Cardiac septum (tissue), 1 donor: Measurements from ENCODE around the gene ACOX2. TPM values are rescaled to one million over a fixed set of nuclear protein-coding genes. Genes with fewer than 3 reads are reported as not detected.
A peak's percentile ranks its signal among the peaks of the same experiment; 100 is the strongest.

Experiments used
- DNase-seq: peaks from one replicate; pipeline ENCODE4 v3.0.0-alpha.2; 2020; ENCODE audit warnings: low spot score
- intact Hi-C: fragments of 100-400 bp; cut with DNase I; formaldehyde crosslinking; loops from one replicate; pipeline ENCODE4 v1.14.0; 2022
- total RNA-seq: library from RNA; stranded (reverse); fragmentation: NEBNext Ultra II Directional; extraction: Animal tissue kit (Norgen Biotek cat#: 25700); gene quantifications from one replicate; pipeline ENCODE4 v1.2.1, GENCODE V29; 2021
- donor health status: DM: no; HTN: no; CAD: no.

Gene ACOX2
- total RNA-seq, 1 donor from 2014 or later = 31.2 TPM

DNA sequence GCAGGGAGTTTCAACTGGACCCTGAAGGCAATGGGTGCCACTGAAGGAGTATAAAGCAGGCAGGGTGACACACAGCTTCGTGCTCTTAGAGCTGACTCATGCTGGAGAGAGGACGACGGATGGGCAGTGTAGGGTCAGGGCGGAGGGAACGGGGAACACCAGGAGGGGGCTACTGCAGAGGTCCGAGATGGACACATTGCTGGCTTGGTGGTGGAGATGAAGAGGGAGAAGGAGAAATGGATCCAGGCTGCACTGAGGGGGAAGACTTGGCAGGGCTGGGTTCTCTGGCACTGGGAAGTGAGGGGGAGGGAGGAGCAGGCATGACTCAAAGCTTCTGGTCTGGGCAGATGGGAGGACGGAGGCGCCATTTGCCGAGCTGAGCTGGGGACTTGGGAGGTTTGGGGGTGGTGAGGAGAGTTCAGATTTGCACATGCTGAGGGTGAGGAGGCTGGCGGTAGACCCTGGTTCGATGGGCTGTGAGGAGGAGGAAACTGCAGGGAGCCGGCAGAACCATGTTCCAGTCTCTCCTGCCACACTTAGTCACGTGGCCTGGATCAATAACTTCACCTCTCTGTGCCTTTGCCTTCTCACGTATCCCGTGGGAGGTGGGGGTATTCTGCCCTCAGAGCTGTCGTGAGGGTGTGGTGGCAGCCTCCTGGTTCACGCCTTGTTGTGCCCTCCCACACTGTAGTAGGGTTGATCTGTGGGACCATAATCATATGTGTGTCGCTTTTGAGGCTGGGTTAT, 49.7 kb downstream of the ACOX2 start:
- intact Hi-C loops = no loop called here
- DNase-seq = no peak

DNA sequence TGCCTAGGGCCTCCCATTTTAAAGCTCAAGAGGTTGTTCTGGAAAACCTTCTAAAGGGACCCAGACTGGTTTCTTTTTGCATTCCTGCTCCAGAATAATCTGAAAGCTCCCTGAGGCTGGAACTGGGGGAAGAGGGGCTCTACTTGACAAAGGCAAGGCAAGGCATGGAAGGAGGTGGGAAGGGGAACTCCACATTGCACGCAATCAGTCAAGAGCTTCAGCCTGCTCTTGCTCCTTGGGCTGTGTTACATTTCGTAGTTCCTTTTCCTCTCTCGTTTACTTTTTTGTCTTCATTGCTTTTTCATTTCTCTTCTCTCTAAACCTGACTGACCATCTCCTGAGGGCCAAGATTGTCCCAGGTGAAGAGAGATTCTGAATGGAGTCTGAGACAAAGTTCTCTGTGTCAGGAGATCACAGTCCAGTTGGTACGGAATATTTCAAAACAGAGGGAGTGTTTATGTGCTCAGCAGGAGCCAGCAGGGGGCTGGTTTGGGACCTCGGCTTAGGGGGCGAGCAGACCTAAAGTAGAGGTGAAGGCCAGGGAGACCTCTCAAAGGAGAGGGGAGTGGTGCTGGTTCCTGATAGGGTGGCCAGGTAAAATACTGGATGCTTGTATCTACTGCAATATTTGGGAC, 51.1 kb downstream of the ACOX2 start:
- no peak for DNase-seq
- intact Hi-C loops = no loop called here

DNA sequence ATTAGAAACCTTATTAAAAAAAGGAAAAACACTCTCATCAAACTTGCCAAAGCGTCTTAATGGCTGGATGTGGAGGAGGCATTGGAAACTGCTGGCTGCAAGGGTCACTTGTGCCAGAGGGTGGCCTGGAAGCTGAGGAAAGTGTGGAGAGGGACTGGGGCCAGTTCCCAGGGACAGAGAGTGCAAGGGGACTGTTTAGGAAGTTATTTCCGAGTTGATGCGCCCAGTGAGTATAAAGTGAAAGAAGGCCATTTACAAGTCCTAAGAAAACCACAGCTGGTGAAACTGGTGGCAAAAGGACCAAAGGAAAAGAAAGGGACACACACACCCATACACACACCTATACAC, 52.3 kb downstream of the ACOX2 start:
- intact Hi-C loops = no loop called here
- DNase-seq = no peak

DNA sequence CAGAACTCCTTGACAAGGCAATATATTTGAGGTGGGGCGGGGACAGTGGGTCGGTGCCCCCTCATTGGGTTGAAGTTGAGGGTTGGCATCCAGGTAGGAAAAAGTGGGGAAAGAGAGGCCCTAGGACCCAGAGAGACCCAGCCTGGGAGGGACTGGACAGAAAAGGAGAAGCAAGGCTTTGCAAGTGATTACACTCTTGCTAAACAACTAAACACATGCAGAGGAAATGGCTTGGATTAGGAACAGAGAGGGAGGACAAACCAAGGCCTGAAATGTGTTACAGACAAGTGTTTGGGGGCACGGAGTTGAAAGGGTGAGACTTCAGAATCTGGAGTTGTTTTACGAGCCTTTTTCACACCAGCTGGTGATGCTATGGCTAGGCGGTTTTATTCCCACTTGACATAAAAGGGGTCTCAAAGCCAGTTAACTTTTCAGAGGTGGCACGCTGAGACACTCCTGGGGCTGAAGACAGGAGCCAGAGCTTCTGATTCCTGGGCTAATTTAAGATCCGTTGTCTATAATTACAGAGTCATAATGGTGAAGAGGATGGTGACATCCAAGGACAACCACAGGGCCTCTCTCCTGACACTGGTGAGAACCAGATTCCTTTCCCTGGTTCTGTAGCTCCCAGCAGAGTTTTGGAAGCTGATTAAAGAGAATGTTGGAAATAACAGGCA, 52.8 kb downstream of the ACOX2 start:
- DNase-seq = no peak
- intact Hi-C loops = no loop called here

DNA sequence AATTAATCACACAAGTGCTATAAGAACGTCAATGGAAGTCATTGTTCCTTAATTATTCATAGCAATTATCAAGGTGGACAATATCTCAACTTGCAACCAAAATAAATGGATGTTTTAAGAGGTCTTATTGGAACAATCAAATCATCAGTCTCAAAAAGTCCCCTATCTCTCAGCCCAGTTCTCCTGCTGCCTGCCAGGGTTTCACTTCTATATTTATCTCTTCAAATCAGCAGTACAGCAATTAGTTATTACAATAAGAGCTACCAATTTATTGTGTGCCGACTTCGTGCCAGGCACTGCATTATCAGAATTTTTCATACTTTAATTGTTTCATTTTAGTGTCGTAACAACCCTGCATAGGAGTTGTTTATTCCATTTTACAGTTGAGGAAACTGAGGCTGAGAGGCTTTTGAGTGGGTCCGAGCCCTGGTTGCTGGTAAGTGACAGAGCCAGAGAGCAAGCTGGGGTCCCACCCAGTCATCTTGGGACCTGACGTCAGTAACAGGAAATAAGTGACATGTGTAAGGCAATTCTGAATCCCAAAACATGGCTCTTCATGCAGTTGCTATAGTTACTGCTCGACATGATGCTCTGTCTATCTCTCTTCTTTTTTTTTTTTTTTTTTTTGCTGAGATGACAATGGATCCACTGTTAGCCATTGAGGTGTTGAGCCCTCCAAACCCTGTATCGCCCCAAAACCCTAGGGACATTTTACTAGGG, 53.9 kb downstream of the ACOX2 start:
- intact Hi-C loops = no loop called here
- DNase-seq = no peak

DNA sequence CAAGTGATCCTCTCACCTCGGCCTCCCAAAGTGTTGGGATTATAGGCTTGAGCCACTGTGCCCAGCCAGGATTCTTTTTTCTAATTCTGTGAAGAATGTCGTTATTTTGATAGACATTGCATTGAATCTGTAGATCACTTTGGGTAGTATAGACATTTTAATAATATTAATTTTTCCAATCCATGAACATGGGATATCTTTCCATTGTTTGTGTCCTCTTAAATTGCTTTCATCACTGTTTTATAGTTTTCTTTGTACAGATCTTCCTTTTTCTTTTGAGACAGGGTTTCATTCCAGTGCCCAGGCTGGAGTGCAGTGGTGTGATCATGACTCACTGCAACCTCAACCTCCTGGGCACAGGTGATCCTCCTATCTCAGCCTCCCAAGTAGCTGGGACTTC, 56.7 kb downstream of the ACOX2 start:
- intact Hi-C loops = no loop called here
- DNase-seq = no peak

DNA sequence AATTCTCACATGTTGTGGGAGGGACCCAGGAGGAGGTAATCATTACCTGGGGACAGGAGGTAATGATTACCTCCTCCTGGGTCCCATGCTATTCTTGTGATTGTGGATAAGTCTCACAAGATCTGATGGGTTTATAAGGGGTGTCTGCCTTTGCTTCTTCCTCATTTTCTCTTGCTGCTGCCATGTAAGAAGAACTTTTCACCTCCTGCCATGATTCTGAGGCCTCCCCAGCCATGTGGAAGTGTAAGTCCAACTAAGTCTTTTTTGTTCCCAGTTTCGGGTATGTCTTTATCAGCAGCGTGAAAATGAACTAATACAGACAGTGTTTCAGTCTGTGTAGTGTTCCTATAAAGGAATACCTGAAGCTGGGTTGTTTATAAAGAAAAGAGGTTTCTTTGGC, 58.2 kb downstream of the ACOX2 start:
- no peak for DNase-seq

DNA sequence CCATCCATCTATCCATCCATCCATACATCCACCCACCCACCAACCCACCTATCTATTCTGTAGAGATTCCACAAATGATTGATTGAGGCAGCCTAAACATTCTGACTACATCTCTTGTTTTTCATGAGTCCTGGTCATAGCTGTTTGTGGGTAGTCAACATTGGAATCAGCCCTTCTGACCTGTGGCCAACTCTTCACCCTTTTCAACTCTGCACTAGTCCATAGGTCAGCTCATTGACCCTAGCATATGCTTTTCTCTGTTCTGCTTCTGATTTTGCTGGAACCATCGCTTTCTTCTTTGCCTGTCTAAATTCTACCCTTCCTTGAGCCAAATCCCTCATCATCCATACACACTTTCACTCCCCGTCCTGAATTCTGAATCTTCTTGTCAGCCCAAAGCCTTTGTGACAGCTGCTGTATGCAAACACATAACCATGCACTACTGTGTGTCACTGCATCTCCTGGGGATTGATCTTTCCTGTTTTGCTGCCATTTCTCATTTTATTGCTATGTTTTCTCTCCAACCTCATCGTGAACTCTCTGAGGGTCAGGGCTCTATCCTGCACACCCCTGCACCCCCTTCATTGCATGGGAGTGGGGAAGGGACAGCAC, 61.9 kb downstream of the ACOX2 start:
- intact Hi-C loops = no loop called here
- no peak for DNase-seq

More for the DNA sequence above, 58.2 kb downstream of the ACOX2 start:
- intact Hi-C loops = no loop called here

DNA sequence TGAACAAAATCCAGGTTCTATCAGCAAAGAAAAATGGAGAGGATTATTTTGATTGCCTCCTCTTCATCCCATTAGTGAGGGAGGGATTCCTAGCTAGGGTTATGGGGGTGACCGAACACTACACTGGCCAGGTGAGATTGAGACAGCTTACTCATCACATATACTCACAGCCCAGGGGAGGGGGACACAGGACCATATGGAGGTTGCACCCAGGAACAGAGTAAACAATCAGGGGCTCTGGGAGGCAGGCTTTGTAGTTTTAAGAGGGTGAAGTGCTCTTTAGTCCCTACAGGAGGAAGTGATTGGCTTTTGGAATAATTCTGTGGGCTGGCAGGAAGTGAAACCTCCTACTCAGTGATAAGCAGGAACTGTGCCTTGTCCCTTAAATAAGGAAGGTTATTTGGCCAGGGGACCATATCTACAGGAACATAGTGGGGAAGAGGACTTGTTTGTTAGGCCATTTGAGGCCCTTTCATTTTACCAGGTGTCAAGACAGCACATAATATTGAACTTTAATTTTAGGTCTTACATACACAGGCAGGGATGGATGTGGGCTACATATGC, 62.6 kb downstream of the ACOX2 start:
- no peak for DNase-seq
- intact Hi-C loops = no loop called here

DNA sequence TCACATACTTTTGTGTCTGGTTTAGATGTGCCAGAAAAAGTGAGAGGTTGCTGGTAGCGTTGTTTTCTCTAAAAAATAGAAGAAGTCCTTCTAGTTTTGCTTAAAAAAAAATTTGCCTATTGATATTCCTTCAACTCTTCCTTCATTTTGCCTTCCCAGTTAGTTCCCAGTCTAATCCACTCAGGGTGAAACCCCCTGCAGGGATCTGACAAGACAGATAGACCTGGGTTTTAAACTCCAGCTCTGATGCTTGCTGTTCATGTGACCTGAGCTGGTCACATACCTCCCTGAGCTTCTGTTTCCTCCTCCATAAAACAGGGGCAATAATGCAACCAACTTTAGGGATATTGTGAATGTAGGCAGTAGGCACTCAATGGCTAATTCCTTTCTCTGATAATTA, 63.7 kb downstream of the ACOX2 start:
- intact Hi-C loops = no loop called here
- DNase-seq = no peak

DNA sequence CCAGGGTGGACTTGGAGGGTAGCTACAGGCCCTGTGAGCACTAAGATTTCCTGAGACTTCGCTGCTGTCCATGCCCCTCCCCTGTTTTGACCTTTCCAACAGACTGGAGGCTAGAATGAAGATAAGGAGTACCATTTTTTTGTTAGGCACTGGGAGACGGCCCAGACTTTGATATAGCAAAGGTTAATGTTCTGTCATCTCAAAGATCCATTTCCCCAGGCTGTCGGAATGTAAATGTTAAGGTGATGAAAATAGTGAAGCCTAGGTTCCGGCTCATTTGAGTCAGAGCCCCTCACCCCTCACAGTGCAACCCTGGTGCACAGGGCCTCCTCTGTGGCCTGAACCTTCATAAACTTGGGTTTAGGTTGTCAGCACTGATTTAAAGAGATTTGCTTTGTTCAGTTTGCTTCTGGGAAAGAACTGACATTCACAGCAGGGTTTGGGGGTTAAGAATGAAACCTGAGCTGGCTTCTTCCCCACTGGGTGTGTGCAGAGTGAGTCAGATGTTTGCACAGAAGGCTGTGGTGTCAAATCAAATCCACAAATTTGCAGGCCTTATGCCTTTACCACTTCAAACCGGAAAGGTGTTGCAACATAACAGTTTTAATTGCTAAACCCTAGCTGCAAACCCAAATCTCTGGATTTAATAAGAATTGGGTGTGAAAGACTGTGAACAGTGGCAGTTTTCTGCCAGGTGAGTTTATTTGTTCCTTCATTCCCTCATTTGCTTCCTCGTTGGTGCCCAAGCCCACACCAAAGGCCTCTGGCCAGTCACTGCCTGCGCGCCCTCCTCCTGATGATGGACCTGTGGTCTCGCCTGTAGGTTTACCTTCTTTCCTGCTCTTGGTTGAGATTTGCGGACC, 65.7 kb downstream of the ACOX2 start:
- intact Hi-C loops = no loop called here
- DNase-seq = no peak

DNA sequence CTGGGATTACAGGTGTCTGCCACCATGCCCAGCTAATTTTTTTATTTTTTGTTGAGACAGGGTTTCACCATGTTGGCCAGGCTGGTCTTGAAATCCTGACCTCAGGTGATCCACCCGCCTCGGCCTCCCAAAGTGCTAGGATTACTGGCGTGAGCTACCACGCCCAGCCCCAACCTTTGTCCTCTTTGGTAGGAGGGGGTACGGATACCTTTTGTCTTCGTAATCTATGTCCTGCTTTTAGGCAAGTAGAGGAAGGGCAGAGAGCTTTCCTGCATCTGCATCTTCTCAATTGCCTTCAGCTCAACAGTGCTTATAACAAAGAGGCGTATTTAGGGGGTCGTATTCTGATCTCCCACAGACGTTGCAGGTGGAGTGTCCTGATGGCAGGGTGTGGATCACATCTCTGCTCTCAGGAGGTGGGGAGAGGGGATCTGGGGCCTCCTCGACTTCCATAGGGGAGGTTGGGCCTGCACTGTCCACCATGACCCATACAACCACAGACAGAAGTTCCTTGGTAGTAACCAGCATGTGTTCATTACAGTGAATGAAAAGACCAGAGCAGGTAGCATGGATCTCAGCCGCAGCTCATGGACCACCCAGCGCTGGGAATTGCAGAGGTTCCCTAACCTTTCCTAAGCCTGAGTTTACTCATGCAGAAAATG, 66.5 kb downstream of the ACOX2 start:
- no peak for DNase-seq
- intact Hi-C loops = no loop called here

DNA sequence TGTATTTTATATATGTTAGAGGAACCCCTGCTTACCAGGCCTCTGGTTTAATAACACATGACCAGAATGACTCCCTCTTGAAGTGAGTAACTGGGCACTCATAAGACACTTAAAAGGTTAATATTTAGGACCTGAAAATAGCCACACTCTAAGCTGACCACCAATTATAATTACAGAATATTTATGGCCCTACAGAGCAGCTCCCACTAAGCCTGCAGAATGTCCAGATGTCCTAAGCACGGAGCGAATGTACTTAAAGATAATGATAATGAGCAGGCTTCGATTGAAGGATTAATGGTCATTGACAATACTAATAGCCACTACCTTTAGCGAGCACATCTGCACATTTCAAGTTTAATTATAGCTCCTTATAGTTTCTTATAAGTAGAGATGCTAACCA, 67.9 kb downstream of the ACOX2 start:
- intact Hi-C loops = no loop called here
- DNase-seq = no peak

DNA sequence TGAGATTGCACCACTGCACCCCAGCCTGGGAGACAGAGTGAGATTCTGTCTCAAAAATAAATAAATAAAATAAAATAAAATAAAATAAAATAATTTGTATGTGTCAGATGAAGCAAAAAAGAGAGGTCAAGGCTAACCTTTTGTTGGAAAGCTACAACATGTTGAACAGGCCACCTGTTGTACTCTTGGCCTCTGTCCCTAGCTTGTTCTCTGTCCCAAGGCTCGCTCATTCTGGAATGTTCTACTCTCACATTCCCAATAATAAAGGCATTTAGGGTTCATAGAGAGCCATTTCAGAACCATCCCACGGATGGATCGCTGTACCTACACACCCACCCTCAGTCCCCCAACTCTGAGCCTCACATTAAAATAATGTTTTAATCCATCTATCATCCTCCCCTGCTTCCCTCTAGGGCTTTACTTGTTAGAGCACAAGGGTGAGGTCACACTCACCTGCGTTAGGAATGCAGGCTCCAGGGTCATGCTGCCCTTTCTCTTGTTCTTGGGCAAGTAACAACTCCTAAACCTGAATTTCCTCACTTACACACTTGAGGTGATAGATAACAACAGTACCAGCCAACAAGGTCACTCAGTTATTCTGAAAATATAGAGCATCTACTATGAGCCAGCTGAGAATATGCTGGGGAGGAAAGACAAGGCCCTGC, 70.0 kb downstream of the ACOX2 start:
- intact Hi-C loops = no loop called here

DNA sequence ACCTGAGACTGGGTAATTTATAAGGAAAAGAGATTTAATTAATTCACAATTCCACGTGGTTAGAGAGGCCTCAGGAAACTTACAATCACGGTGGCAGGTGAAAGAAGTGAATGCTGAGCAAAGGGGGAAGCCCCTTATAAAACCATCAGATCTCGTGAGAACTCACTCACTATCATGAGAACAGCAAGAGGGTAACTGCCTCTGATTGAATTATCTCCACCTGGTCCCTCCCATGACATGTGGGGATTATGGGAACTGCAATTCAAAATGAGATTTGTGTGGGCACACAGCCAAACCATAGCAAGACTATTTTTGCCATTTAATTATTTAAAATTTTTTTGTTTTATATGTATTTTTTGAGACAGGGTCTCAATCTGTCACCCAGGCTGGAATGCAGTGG, 72.1 kb downstream of the ACOX2 start:
- intact Hi-C loops = no loop called here
- DNase-seq = no peak

More for the DNA sequence above, 70.0 kb downstream of the ACOX2 start:
- no peak for DNase-seq

DNA sequence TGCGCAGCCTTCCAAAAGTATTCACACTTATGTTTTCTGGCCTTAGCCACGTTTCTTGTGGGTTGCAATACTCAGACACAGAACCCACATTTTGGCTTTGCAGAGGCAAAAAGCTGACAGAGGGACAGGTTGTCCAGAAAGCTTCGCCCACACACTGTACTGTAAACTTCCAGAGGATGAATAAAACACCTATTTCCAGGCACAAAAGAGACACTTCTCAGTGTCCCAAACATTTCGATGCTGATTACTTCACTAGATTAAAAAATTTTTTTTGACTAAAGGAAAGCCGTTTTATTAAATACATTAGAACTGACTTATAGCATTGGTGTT, 73.1 kb downstream of the ACOX2 start:
- intact Hi-C loops = loop anchor here (1.0 kb wide), 1 partner anchor 68 kb away; no protein-coding TSS in a partner anchor
- no peak for DNase-seq

DNA sequence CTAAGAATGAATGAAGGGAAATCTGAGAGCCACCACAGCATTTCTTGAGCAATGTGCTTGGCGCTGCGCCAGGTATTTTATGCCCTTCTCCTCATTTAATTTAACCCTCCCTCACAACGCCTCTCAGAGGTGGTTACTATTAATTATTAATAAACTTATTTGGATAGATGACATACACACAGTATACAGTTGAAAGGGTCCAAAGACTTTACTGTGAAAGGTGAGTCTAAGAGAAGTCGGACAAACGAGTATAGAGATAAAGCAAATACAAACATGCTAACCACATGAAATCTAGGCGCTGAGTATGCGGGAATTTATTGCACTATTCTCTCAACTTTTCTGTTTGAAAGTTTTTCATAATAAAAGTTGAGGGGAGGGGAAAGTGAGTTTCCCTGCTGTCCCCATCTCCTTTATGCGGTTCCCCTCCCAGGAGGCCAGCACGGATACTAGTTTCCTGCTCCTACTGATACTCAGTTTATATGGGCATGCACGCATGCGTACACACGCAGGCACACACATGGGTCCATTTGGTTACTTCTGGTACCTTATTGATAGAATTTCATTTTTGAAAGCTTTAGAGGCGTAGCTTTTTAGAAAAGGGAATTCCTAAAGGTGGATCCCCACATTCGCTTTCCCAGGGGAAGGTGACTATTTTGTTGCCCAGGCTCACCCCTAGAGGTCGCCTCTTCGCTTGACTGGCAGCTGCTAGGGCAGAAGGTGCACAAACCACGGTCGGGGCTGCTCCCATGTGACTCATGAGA, 73.6 kb downstream of the ACOX2 start:
- DNase-seq = peak; percentile 76
- intact Hi-C loops = loop anchor here (1.0 kb wide), 1 partner anchor 69 kb away; no protein-coding TSS in a partner anchor
